ENCODE measurements around the gene ATP6V0E2.

DNA sequence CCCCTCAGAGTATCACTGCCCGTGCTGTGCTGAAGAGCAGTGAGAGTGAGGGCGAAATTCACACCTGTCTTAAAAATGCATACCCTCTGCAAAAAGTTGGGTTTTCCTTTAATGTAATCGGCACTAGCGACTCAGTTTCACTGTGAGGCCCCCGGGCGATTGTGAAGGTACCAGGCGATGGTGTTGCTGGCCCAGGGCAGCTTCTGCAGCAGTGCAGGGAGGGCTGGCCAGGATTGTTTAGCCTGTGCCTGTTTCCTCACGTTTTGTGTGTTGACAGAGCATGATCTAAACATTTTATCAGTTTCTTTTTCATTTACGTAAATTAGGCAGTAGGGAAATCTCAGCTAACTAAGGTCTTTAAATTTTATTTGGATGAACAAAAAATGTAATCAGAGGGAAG lies 22.3 kb upstream of the ATP6V0E2 start:
- TF ChIP-seq POLR2AphosphoS5 (IDR thresholded peaks at IDR 0.05; ENCODE audit: low read depth, low read length) (no peak), TAF1 (IDR thresholded peaks at IDR 0.05; ENCODE audit: borderline replicate concordance, low read depth, low read length) (no peak)
